Panc1 (cell line): Measurements from ENCODE around the gene OTOGL. TPM values are rescaled to one million over a fixed set of nuclear protein-coding genes. Genes with fewer than 3 reads are reported as not detected.

Experiments
- ATAC-seq: fragments of 200-7000 bp; cut with Tn5 transposase; 2 replicates; pipeline ENCODE4 v1.9.1; 2020; ENCODE audit warnings: mild to moderate bottlenecking, moderate library complexity
- BruUV-seq: library from RNA; stranded (reverse); fragments of 400-500 nt; replicated peaks from 2 replicates; lab custom pipeline; 2021; lab: Mats Ljungman, UMichigan
- CTCF ChIA-PET: fragments of 300-600 bp; sonication (Branson Sonifier 250); formaldehyde crosslinking; loops from one replicate; lab custom pipeline; 2022; ENCODE audit warnings: antibody characterized with exemption; lab: Charles Lee
- POLR2A ChIA-PET: fragments of 300-600 bp; sonication (Branson Sonifier 250); formaldehyde crosslinking; loops from one replicate; lab custom pipeline; 2022; ENCODE audit warnings: antibody characterized with exemption; lab: Charles Lee
- DNase-seq: peaks from one replicate; pipeline ENCODE4 v3.0.0-alpha.2; 2010; ENCODE audit warnings: low read depth, low spot score
- H3K27ac ChIP-seq: 2 replicates; pipeline ENCODE4 v1.5.1; 2011; ENCODE audit warnings: mild to moderate bottlenecking, low read length, inconsistent platforms
- H3K27me3 ChIP-seq: fragments of 200-500 bp; sonication (Bioruptor generic); 2 replicates; pipeline ENCODE4 v1.6.0; 2014; ENCODE audit warnings: low read length, inconsistent platforms; ENCODE audit not compliant: control insufficient read depth, insufficient read depth
- H3K36me3 ChIP-seq: fragments of 200-500 bp; sonication (Bioruptor generic); 2 replicates; pipeline ENCODE4 v1.5.1; 2014; ENCODE audit warnings: inconsistent platforms, mild to moderate bottlenecking, low read length, moderate library complexity; ENCODE audit not compliant: control insufficient read depth, insufficient read depth
- H3K4me1 ChIP-seq: 2 replicates; pipeline ENCODE4 v1.5.1; 2011; ENCODE audit warnings: inconsistent platforms, mild to moderate bottlenecking, low read length, moderate library complexity; ENCODE audit not compliant: control insufficient read depth, insufficient read depth
- H3K4me3 ChIP-seq, 2 experiments: 2 replicates each; pipeline ENCODE4 v1.5.1; 2011 to 2012; ENCODE audit warnings: low read depth in 2 of 2, low read length in 2 of 2, mild to moderate bottlenecking in 2 of 2, inconsistent platforms in 1 of 2, moderate library complexity in 1 of 2
- H3K9me3 ChIP-seq: fragments of 200-500 bp; sonication (Bioruptor generic); 2 replicates; pipeline ENCODE4 v1.5.1; 2014; ENCODE audit warnings: low read depth, mild to moderate bottlenecking, inconsistent platforms, low read length, moderate library complexity; ENCODE audit not compliant: control insufficient read depth, insufficient read depth
- POLR2AphosphoS5 ChIP-seq: IDR thresholded peaks from 2 replicates; pipeline ENCODE4 v1.6.1; 2012; ENCODE audit warnings: mild to moderate bottlenecking, low read depth, low read length, moderate library complexity
- SIN3A ChIP-seq: IDR thresholded peaks from 2 replicates; pipeline ENCODE4 v1.6.1; 2012; ENCODE audit warnings: low read depth, mild to moderate bottlenecking, low read length, moderate library complexity, borderline replicate concordance; ENCODE audit not compliant: insufficient read depth
- TCF7L2 ChIP-seq: IDR thresholded peaks from 2 replicates; pipeline ENCODE4 v1.6.1; 2011; ENCODE audit warnings: mild to moderate bottlenecking, low read depth, low read length, inconsistent platforms
- in situ Hi-C: cut with HindIII; loops from 2 replicates; pipeline ENCODE4 v1.10.0; 2016; ENCODE audit warnings: low sequenced_read_pairs, low pct_unique_long_range_greater_than_20kb
- intact Hi-C: fragments of 100-400 bp; cut with micrococcal nuclease; formaldehyde crosslinking; loops from one replicate; pipeline ENCODE4 v1.10.0; 2022; ENCODE audit not compliant: unreplicated experiment
- total RNA-seq: library from RNA; stranded (reverse); gene quantifications from one replicate; pipeline ENCODE4 v1.2.1, GENCODE V29; 2021; ENCODE audit not compliant: unreplicated experiment
- TF ChIP-seq, protein P1 (sequence below): fragments of 450-650 bp; IDR thresholded peaks from 2 replicates; pipeline ENCODE4 v1.5.1; 2017; ENCODE audit warnings: mild to moderate bottlenecking
- TF ChIP-seq, protein P2 (sequence below), 2 experiments: IDR thresholded peaks; 2 replicates each; pipeline ENCODE4 v1.6.1; 2011 to 2012; ENCODE audit warnings: low read depth in 2 of 2, control low read depth in 1 of 2, low read length in 1 of 2, mild to moderate bottlenecking in 1 of 2, moderate library complexity in 1 of 2; ENCODE audit not compliant: insufficient read depth in 1 of 2

OTOGL gene
- total RNA-seq, 1 experiment from 2014 or later = not detected

DNA sequence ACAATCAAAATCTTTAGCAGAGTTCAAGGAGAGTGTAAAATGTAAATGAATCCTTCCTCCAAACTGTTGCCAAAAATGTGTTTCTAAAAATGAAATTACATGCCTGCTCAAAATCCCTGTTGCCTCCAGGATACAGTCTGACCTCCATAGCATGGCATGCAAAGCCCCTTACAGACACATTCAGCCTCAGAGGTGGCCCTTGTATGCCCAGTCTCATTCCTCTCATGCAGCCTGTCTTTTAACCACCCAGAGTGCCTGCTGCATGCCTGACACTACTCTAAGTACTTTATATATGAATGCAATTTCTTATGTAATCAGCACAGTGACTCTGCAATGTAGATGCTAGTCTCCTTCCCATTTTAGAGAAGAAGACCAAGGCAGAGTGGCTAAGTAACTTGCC is 320.3 kb downstream of the OTOGL start:
- CTCF ChIA-PET = no interaction called here
- BruUV-seq = no TSS peak
- POLR2A ChIA-PET = no interaction called here
- no peak for ATAC-seq
- H3K9me3 ChIP-seq = no peaks in the 10 kb centered on the region
- in situ Hi-C loops = no loop called here
- H3K36me3 ChIP-seq = no peaks in the 10 kb centered on the region
- no peaks in the 10 kb centered on the region for H3K27me3 ChIP-seq
- intact Hi-C loops = loop anchor here (10.0 kb wide), 1 partner anchor 705 kb away; no protein-coding TSS in a partner anchor
- no peaks in the 10 kb centered on the region for H3K4me1 ChIP-seq
- no peak for DNase-seq
- no peak overlapping the region for H3K27ac ChIP-seq
- TF ChIP-seq, protein P1, sequence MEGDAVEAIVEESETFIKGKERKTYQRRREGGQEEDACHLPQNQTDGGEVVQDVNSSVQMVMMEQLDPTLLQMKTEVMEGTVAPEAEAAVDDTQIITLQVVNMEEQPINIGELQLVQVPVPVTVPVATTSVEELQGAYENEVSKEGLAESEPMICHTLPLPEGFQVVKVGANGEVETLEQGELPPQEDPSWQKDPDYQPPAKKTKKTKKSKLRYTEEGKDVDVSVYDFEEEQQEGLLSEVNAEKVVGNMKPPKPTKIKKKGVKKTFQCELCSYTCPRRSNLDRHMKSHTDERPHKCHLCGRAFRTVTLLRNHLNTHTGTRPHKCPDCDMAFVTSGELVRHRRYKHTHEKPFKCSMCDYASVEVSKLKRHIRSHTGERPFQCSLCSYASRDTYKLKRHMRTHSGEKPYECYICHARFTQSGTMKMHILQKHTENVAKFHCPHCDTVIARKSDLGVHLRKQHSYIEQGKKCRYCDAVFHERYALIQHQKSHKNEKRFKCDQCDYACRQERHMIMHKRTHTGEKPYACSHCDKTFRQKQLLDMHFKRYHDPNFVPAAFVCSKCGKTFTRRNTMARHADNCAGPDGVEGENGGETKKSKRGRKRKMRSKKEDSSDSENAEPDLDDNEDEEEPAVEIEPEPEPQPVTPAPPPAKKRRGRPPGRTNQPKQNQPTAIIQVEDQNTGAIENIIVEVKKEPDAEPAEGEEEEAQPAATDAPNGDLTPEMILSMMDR = no peak
- TF ChIP-seq POLR2AphosphoS5 (no peak), SIN3A (no peak)
- TF ChIP-seq, protein P2, sequence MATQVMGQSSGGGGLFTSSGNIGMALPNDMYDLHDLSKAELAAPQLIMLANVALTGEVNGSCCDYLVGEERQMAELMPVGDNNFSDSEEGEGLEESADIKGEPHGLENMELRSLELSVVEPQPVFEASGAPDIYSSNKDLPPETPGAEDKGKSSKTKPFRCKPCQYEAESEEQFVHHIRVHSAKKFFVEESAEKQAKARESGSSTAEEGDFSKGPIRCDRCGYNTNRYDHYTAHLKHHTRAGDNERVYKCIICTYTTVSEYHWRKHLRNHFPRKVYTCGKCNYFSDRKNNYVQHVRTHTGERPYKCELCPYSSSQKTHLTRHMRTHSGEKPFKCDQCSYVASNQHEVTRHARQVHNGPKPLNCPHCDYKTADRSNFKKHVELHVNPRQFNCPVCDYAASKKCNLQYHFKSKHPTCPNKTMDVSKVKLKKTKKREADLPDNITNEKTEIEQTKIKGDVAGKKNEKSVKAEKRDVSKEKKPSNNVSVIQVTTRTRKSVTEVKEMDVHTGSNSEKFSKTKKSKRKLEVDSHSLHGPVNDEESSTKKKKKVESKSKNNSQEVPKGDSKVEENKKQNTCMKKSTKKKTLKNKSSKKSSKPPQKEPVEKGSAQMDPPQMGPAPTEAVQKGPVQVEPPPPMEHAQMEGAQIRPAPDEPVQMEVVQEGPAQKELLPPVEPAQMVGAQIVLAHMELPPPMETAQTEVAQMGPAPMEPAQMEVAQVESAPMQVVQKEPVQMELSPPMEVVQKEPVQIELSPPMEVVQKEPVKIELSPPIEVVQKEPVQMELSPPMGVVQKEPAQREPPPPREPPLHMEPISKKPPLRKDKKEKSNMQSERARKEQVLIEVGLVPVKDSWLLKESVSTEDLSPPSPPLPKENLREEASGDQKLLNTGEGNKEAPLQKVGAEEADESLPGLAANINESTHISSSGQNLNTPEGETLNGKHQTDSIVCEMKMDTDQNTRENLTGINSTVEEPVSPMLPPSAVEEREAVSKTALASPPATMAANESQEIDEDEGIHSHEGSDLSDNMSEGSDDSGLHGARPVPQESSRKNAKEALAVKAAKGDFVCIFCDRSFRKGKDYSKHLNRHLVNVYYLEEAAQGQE (IDR thresholded peaks at IDR 0.05; ENCODE audit: insufficient read depth in 1 of 2, low read depth in 2 of 2, low read length in 1 of 2) = no peak
- H3K4me3 ChIP-seq = no peak overlapping the region

DNA sequence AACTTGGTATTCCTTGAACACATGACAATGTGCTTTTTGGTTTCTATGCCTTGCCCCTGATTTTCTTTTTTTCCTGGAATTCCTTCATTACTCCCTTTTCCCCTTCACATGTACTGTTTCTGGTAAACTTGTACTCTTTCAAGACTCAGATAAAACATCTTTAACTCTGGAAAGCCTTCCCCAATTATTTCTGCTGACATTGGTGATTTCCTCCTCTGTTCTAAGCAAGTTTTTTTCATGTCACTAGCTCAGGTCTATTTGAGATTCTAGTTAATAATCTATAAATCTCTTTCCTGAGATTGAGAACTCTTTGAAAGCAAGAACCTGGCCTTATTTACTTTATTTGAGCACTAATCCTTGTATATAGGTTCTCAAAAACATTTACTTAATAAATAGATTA is 320.7 kb downstream of the OTOGL start:
- no peaks in the 10 kb centered on the region for H3K9me3 ChIP-seq
- no peaks in the 10 kb centered on the region for H3K27me3 ChIP-seq
- no TSS peak for BruUV-seq
- no peak overlapping the region for H3K27ac ChIP-seq
- no peak for DNase-seq
- no peaks in the 10 kb centered on the region for H3K36me3 ChIP-seq
- POLR2A ChIA-PET = no interaction called here
- no peaks in the 10 kb centered on the region for H3K4me1 ChIP-seq
- H3K4me3 ChIP-seq = no peak overlapping the region
- TF ChIP-seq, protein P1 = no peak
- TF ChIP-seq POLR2AphosphoS5 (no peak), SIN3A (no peak), TCF7L2 (no peak)
- TF ChIP-seq, protein P2 (IDR thresholded peaks at IDR 0.05; ENCODE audit: insufficient read depth in 1 of 2, low read depth in 2 of 2, low read length in 1 of 2) = no peak
- CTCF ChIA-PET = no interaction called here
- no peak for ATAC-seq
- intact Hi-C loops (no loop called here), in situ Hi-C loops (no loop called here)
